ENCODE measurements around the gene ATG5. TPM values are rescaled to one million over a fixed set of nuclear protein-coding genes. Genes with fewer than 3 reads are reported as not detected.
A peak's percentile ranks its signal among the peaks of the same experiment; 100 is the strongest.

ATG5 gene
- total and polyA plus RNA-seq, 2 experiments from 2014 or later, result 31.6 to 48.2 TPM

DNA sequence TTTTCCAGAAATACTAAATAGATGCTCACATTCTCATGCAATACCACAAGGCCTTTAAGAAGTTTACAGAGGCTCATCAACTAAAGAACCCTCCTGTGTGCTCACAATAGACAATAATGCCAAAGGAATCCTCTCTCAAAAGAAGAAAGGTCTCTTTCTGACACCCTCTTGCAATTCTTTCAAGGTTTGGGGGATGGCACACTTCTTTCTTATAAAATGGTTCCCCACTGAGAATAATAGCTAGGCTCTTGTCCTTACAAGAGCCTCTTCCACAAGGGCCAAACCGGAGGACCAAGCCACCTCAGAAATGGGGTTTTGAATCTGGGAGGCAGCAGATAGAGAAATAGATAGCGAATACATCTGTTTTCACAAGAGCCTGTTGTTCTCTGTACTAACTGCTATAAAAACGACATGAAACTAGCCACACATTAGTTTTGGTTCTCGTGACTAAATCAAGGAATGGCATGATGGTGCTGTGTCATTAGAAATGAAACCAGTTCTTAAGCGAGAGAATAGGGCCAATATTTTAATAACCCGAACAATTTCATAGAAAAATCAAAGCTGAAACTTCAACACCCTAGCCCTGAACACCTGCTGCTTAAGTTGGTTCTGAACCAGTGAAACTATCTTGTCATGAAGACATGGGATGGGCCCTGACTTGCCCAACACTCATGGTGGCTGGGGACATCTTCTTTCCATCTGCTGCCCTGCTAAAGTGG is 158.3 kb downstream of the ATG5 start (continued):
- TF ChIP-seq, protein P1, sequence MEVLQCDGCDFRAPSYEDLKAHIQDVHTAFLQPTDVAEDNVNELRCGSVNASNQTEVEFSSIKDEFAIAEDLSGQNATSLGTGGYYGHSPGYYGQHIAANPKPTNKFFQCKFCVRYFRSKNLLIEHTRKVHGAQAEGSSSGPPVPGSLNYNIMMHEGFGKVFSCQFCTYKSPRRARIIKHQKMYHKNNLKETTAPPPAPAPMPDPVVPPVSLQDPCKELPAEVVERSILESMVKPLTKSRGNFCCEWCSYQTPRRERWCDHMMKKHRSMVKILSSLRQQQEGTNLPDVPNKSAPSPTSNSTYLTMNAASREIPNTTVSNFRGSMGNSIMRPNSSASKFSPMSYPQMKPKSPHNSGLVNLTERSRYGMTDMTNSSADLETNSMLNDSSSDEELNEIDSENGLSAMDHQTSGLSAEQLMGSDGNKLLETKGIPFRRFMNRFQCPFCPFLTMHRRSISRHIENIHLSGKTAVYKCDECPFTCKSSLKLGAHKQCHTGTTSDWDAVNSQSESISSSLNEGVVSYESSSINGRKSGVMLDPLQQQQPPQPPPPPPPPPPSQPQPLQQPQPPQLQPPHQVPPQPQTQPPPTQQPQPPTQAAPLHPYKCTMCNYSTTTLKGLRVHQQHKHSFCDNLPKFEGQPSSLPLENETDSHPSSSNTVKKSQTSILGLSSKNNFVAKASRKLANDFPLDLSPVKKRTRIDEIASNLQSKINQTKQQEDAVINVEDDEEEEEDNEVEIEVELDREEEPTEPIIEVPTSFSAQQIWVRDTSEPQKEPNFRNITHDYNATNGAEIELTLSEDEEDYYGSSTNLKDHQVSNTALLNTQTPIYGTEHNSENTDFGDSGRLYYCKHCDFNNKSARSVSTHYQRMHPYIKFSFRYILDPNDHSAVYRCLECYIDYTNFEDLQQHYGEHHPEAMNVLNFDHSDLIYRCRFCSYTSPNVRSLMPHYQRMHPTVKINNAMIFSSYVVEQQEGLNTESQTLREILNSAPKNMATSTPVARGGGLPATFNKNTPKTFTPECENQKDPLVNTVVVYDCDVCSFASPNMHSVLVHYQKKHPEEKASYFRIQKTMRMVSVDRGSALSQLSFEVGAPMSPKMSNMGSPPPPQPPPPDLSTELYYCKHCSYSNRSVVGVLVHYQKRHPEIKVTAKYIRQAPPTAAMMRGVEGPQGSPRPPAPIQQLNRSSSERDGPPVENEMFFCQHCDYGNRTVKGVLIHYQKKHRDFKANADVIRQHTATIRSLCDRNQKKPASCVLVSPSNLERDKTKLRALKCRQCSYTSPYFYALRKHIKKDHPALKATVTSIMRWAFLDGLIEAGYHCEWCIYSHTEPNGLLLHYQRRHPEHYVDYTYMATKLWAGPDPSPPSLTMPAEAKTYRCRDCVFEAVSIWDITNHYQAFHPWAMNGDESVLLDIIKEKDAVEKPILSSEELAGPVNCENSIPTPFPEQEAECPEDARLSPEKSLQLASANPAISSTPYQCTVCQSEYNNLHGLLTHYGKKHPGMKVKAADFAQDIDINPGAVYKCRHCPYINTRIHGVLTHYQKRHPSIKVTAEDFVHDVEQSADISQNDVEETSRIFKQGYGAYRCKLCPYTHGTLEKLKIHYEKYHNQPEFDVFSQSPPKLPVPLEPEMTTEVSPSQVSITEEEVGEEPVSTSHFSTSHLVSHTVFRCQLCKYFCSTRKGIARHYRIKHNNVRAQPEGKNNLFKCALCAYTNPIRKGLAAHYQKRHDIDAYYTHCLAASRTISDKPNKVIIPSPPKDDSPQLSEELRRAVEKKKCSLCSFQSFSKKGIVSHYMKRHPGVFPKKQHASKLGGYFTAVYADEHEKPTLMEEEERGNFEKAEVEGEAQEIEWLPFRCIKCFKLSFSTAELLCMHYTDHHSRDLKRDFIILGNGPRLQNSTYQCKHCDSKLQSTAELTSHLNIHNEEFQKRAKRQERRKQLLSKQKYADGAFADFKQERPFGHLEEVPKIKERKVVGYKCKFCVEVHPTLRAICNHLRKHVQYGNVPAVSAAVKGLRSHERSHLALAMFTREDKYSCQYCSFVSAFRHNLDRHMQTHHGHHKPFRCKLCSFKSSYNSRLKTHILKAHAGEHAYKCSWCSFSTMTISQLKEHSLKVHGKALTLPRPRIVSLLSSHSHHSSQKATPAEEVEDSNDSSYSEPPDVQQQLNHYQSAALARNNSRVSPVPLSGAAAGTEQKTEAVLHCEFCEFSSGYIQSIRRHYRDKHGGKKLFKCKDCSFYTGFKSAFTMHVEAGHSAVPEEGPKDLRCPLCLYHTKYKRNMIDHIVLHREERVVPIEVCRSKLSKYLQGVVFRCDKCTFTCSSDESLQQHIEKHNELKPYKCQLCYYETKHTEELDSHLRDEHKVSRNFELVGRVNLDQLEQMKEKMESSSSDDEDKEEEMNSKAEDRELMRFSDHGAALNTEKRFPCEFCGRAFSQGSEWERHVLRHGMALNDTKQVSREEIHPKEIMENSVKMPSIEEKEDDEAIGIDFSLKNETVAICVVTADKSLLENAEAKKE (CRISPR knock-in tag; IDR thresholded peaks at IDR 0.05), result peak; percentile 18; the same call in 1 of the 2 replicates
- no peak for TF ChIP-seq ZNF331 (CRISPR knock-in tag; IDR thresholded peaks at IDR 0.05; ENCODE audit: low read depth)
- TF ChIP-seq, protein P2, sequence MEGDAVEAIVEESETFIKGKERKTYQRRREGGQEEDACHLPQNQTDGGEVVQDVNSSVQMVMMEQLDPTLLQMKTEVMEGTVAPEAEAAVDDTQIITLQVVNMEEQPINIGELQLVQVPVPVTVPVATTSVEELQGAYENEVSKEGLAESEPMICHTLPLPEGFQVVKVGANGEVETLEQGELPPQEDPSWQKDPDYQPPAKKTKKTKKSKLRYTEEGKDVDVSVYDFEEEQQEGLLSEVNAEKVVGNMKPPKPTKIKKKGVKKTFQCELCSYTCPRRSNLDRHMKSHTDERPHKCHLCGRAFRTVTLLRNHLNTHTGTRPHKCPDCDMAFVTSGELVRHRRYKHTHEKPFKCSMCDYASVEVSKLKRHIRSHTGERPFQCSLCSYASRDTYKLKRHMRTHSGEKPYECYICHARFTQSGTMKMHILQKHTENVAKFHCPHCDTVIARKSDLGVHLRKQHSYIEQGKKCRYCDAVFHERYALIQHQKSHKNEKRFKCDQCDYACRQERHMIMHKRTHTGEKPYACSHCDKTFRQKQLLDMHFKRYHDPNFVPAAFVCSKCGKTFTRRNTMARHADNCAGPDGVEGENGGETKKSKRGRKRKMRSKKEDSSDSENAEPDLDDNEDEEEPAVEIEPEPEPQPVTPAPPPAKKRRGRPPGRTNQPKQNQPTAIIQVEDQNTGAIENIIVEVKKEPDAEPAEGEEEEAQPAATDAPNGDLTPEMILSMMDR (conservative IDR thresholded peaks at IDR 0.05; ENCODE audit: low read depth in 2 of 2), result no peak

DNA sequence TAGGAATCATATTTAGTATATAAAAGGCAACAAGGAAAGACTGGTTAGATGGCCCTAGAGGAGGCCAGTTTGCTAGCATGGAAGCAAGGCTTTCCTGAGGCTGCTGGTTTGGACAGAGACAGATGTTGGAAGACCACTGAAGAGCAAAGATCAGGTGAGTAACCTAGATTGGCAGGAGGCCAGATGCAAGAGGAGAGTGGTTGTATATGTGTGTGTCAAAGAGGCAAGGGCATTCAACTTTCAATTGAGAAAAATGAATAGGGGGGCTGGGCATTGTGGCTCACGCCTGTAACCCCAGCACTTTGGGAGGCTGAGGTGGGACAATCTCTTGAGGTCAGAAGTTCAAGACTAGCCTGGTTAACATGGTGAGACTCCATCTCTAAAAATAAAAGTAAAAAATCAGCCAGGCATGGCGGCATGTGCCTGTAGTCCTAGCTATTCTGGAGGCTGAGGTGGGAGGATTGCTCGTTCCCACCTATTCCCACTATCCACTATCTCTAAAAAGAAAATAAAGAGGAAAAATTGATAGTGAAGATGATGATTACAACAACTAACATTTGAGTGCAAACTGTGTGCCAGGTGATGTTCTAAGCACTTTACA is 159.6 kb downstream of the ATG5 start:
- Histone ChIP-seq H3K9me2 (ENCODE audit: insufficient read depth) (no peaks in the 10 kb centered on the region; the same call in 1 of the 2 replicates), H3K36me3 (ENCODE audit: insufficient read depth) (no peaks in the 10 kb centered on the region), H3K27ac (ENCODE audit: low read depth) (no peak overlapping the region), H3F3A (replicated peaks; ENCODE audit: low read depth) (no peaks in the 10 kb centered on the region), H3K4me1 (ENCODE audit: insufficient read depth) (peaks cover 20% of the 10 kb centered on the region), H3K79me2 (replicated peaks; ENCODE audit: insufficient read depth) (no peaks in the 10 kb centered on the region), H4K20me1 (replicated peaks; ENCODE audit: insufficient read depth) (no peaks in the 10 kb centered on the region), H2AFZ (no peak overlapping the region), H3K27me3 (ENCODE audit: insufficient read depth) (no peaks in the 10 kb centered on the region), H3K4me3 (no peak overlapping the region), H3K4me2 (no peak overlapping the region)
- Mint-ChIP-seq H3K27ac (no peak overlapping the region), H3K36me3 (ENCODE audit: low read depth) (no peaks in the 10 kb centered on the region), H3K4me1 (peaks cover 35% of the 10 kb centered on the region), H3K27me3 (ENCODE audit: insufficient read depth, low read depth, poor library complexity) (peaks cover 2% of the 10 kb centered on the region), H3K9me3 (no peaks in the 10 kb centered on the region), H3K4me3 (no peak overlapping the region)
- ATAC-seq (no peak), DNase-seq (ENCODE audit: low spot score) (no peak)
- TF ChIP-seq POLR2AphosphoS5 (IDR thresholded peaks at IDR 0.05; ENCODE audit: low read depth) (no peak), EZH2 (IDR thresholded peaks at IDR 0.05; ENCODE audit: low read depth, unreplicated experiment) (no peak)
- TF ChIP-seq, protein P2 (conservative IDR thresholded peaks at IDR 0.05; ENCODE audit: low read depth in 2 of 2), result no peak
- TF ChIP-seq, protein P3, sequence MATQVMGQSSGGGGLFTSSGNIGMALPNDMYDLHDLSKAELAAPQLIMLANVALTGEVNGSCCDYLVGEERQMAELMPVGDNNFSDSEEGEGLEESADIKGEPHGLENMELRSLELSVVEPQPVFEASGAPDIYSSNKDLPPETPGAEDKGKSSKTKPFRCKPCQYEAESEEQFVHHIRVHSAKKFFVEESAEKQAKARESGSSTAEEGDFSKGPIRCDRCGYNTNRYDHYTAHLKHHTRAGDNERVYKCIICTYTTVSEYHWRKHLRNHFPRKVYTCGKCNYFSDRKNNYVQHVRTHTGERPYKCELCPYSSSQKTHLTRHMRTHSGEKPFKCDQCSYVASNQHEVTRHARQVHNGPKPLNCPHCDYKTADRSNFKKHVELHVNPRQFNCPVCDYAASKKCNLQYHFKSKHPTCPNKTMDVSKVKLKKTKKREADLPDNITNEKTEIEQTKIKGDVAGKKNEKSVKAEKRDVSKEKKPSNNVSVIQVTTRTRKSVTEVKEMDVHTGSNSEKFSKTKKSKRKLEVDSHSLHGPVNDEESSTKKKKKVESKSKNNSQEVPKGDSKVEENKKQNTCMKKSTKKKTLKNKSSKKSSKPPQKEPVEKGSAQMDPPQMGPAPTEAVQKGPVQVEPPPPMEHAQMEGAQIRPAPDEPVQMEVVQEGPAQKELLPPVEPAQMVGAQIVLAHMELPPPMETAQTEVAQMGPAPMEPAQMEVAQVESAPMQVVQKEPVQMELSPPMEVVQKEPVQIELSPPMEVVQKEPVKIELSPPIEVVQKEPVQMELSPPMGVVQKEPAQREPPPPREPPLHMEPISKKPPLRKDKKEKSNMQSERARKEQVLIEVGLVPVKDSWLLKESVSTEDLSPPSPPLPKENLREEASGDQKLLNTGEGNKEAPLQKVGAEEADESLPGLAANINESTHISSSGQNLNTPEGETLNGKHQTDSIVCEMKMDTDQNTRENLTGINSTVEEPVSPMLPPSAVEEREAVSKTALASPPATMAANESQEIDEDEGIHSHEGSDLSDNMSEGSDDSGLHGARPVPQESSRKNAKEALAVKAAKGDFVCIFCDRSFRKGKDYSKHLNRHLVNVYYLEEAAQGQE (IDR thresholded peaks at IDR 0.05; ENCODE audit: unreplicated experiment), result no peak
